AG10803 (cell line): ENCODE results near the gene RAB7A.
"Not testable (repeated sequence)": the region's sequence is repeated elsewhere in the genome, so short reads cannot be mapped to it uniquely, and the experiment has no call there.

Source experiments
- DNase-seq: peaks from one replicate; pipeline ENCODE4 v3.0.0; 2010; ENCODE audit warnings: low read depth
- H3K4me3 ChIP-seq: 2 replicates; pipeline ENCODE4 v1.5.1; 2011; ENCODE audit warnings: mild to moderate bottlenecking, low read length, control low read depth
- TF ChIP-seq, protein P1 (sequence below): conservative IDR thresholded peaks from 2 replicates; pipeline ENCODE4 v1.5.1; 2011; ENCODE audit warnings: mild to moderate bottlenecking, low read length, control low read depth, inconsistent platforms

Gene RAB7A

DNA sequence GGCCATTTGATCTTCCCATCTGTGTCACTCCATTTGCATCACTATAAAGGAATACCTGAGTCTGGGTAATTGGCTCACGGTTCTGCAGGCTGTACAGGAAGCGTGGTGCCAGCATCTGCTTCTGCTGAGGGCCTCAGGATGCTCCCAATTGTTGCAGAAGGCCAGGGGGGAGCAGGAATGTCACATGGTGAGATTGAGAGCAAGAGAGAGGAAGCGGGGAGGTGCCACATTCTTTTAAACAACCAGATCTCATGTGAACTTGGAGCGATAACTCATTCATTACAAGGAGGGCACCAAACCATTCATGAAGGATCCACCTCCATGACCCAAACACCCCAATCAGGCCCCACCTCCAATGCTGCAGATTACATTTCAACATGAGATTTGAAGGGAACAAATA, 13.1 kb upstream of the RAB7A start:
- H3K4me3 ChIP-seq, result no peak overlapping the region
- no peak for DNase-seq
- TF ChIP-seq, protein P1, sequence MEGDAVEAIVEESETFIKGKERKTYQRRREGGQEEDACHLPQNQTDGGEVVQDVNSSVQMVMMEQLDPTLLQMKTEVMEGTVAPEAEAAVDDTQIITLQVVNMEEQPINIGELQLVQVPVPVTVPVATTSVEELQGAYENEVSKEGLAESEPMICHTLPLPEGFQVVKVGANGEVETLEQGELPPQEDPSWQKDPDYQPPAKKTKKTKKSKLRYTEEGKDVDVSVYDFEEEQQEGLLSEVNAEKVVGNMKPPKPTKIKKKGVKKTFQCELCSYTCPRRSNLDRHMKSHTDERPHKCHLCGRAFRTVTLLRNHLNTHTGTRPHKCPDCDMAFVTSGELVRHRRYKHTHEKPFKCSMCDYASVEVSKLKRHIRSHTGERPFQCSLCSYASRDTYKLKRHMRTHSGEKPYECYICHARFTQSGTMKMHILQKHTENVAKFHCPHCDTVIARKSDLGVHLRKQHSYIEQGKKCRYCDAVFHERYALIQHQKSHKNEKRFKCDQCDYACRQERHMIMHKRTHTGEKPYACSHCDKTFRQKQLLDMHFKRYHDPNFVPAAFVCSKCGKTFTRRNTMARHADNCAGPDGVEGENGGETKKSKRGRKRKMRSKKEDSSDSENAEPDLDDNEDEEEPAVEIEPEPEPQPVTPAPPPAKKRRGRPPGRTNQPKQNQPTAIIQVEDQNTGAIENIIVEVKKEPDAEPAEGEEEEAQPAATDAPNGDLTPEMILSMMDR, result no peak

DNA sequence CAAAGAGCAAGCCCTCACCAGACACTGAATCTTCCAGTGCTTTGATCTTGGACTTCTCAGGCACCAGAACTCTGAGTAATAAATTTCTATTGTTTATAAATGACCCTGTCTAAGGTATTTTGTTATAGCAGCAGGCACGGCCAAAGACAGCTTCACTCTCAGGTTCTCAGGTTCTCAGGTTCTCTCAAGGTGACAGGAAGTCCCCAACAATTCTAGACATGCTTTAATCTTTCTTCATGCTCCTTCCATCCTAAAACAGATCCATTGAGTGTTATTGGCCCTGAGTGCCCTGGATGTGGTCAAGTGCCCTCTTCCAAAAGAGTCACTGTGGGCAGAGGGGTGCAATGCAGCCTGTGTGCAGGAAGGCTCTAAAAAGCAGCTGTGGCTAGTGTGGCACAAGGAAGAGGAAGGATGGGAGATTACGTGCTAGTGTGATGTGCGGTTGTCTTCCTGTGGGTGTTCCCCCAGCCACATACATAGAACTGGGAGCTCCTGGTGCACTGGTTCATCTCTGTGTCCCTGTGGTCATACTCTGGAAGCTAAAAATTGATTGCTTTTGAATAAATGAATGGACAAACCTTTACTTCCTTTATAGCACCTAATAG, 11.0 kb upstream of the RAB7A start:
- TF ChIP-seq, protein P1, result no peak
- no peak overlapping the region for H3K4me3 ChIP-seq
- DNase-seq, result no peak

DNA sequence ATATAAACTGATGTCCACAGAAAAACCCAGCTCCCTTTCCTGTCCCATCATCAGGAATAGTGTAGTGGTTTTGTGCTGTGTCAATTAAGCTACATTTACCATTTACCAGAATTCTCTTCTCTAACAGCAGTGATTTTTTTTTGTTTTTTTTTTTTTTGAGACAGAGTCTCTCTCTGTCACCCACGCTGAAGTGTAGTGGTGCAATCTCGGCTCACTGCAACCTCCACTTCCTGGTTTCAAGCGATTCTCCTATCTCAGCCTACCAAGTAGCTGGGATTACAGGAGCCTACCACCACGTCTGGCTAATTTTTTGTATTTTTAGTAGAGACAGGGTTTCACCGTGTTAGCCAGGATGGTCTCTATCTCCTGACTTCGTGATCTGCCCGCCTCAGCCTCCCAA, 7.1 kb upstream of the RAB7A start:
- not testable (repeated sequence) for H3K4me3 ChIP-seq, DNase-seq

DNA sequence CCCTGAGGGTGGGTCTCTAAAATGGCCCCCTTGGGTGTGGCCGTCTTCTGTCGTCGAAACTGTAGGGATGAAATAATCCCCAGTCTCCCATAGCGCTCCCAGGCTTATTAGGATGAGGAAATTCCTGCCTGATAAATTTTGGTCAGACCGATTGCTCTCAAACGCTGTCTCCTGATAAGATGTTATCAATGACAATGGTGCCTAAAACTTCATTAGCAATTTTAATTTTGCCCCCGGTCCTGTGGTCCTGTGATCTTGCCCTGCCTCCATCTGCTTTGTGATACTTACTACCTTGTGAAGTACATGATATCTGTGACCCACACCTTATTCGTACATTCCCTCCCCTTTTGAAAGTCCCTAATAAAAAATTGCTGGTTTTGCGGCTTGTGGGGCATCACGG, 5.1 kb upstream of the RAB7A start:
- DNase-seq, result no peak
- no peak overlapping the region for H3K4me3 ChIP-seq
- TF ChIP-seq, protein P1, result no peak

DNA sequence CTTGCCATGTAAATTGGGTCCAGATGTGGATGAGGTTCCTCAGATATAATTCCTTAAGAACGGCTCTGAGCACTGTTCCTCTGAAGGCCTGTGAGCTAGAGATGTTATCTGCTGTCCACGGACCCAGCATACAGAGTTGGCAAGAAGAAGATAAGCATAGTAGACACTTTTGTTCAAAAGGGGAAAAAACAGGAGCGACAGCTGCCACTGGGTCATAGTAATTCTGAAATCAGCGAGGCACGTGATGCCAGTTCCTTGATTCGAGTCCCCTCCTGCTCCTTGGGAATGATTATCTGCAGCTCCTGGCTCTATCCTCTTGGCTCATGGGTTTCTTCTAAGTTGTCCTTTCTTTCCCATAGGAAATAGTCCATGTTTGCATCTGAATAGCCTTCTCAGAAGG, 2.5 kb upstream of the RAB7A start:
- TF ChIP-seq, protein P1, result no peak
- H3K4me3 ChIP-seq, result no peak overlapping the region
- no peak for DNase-seq

DNA sequence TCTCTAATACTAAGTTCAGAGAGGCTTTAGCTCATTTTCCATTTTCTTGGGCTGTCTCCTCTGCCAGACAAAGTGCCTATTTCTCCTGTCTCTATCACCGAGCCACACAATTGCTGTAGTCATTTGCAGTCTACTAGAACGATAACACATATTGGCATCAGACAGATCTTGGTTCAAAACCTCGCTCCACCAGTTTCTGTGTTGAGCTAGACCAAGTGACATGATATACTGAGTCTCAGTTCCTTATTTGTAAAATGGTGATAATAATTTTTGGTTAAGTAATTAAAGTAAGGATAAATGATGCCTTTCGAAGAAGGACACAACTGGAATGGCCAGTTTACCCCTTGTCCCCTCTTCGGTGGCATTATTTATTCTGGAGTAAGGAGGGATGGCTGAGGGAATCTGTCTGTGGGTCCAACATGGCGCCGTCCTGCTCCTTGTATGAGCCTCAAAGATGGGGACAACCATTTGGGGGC, 398 bp upstream of the RAB7A start:
- TF ChIP-seq, protein P1, result no peak
- H3K4me3 ChIP-seq, result peak overlapping the region; percentile 8; the same call in 1 of the 2 replicates
- DNase-seq, result no peak

DNA sequence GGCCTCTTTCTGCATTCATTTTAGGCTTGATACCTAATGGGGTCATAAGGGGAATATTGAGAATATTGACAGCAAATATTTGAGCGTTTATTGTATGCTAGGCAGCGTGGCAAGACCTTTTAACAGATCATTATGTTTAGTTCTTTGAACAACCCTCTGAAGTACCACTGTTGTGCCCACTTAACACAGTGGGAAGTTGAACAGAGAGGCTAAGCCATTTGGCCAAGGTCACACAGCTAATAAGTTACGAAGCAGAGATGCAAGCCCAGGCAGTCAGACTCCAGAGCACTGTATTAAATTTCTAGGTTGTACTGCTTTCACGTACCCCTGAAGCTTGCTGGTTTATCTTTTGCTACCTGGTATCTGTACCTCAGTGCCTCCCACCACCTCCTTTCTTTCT, 1.1 kb downstream of the RAB7A start:
- TF ChIP-seq, protein P1, result no peak; the same call in 1 of the 2 replicates
- H3K4me3 ChIP-seq, result peak overlapping the region; percentile 87
- no peak for DNase-seq
